ENCODE data around the gene C10orf90. TPM values are rescaled to one million over a fixed set of nuclear protein-coding genes. Genes with fewer than 3 reads are reported as not detected.

The C10orf90 gene, protein sequence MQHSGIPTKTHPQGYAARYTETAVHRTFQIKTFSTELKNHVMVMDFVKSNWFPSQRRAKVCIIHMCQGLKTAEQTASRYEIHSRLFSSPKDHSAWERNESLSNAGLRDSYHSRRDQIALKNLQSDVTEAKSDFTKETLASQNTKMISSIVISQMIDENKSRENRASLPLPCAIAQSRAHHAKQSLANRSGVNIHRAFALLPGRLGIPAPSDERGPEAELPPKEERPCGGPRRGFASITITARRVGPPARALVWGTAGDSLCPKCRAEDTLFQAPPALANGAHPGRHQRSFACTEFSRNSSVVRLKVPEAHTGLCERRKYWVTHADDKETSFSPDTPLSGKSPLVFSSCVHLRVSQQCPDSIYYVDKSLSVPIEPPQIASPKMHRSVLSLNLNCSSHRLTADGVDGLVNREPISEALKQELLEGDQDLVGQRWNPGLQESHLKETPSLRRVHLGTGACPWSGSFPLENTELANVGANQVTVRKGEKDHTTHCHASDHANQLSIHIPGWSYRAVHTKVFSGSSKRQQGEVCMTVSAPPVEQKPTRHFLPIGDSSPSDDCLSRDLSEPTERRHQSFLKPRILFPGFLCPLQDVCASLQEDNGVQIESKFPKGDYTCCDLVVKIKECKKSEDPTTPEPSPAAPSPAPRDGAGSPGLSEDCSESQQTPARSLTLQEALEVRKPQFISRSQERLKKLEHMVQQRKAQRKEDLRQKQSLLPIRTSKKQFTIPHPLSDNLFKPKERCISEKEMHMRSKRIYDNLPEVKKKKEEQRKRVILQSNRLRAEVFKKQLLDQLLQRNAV
- total RNA-seq = 0.21 and 0.72 TPM in 2 replicates
- polyA plus RNA-seq (2012) = 0.35 TPM

DNA sequence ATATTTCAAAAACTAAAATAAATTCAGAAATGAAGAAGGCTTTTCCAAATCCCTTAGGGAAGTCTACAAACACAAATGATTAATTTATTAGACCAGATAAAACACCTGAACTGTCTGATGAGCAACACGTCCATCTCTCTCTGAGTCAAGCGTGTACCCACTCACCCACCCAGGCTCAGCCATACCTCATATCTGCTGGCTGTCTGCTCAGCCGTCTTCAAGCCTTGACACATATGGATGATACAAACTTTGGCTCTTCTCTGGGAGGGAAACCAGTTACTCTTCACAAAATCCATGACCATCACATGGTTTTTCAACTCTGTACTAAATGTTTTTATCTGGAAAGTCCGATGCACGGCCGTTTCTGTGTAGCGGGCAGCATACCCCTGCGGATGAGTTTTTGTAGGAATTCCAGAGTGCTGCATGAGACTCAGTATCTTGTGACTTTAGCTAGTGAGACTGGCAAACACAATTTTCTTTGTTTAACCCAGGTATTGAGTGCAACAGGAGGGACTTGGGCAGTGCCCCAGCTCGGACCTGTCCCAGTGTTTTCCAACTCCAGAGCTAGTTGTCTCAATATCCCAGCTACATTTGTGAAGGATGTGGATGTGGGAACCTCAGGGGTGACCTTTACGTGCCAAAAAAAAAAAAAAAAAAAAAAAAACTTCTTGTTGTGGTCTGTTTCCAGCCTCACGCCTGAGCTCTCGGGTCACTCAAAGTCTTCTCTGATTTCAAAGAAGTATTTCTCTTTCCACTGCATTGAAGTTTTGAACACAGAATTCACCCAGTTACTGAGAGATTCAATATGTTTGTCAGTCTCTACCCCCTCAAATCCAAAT lies at the start of gene C10orf90:
Gene C10orf90 (minus strand): TSS at position 638 of the 839 bp plus-strand sequence. CDS start 213 bp downstream, at position 425.
- DNase-seq (ENCODE audit: low read depth) = no peak

DNA sequence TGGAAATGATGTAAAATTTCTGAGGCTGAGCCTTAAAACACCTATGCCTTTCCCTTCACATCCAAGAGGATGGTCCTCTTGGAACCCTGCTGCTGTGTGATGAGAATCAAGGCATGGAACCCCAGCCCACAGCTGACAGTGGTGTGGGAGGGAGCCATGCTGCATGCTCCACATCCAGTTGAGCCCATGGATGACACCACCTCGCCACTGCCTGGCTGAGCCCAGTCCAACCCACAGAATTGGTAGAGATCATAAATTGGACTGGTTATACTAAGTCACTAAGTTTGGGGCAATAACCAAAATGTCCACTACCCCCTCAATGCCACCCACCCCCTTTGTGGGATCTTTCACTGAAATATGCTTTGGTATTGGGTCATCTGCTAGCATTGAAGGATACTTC lies 45.9 kb upstream of the C10orf90 start:
- no peak for DNase-seq (ENCODE audit: low read depth)

DNA sequence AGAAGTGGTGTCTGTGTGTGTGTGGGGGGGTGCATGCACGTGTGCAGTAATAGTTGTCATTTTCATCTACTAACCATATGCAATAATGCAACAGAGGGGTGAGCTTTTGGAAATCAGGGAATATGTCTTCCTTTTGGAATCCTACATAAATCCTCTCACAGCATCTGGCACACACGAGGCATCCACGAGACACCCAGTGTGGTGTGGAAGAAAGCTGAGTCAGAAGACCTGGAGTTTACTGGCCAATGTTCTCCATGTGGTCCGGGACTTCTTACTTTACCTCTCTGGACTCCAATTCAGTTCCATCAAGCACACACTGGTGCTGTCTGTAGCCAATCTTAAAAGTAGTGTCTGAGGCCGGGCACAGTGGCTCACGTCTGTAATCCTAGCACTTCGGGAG lies 43.1 kb upstream of the C10orf90 start:
- no peak for DNase-seq (ENCODE audit: low read depth)

DNA sequence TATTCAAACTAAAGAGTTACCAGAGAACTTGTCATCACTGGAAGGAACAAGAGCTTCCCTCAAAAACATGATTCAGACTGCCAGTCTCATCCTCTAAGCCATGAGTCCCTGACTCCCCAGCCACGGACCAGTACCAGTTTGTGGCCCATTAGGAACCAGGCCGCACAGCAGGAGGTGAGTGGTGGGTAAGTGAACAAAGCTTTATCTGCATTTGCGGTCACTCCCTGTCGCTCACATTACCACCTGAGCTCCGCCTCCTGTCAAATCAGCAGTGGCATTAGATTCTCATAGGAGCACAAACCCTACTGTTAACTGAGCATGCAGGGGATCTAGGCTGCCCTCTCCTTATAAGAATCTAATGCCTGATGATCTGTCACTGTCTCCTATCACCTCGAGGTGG lies 42.2 kb upstream of the C10orf90 start:
- no peak for DNase-seq (ENCODE audit: low read depth)

DNA sequence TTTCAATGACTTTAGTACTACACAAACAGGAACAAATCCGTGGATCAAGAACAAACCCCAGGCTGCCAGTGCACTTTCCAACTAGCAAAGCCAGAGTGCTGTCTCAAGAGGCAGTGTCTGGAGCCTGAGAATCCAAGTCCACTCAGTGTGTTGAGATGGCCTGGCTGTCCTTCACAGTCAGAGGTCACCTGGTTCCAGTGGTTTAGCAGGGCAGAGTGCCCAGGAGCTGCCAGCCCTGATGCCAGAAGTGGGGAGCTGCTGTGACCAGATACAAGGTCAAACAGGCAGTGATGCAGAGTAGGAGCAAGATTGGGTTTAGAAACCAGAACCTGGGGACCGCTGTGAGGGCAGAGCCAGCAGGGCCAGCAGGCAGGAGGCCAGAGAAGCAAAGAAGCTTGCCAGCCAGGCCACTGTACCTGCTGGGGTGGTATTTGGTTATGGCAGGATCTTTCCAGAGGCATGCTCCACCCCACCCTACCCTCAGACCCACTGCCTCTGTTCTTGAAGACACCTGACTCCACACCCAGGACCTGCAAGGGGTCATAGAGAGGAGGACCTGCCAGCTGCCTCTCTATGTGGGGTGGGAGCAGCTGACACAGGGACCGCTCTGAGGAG lies 35.6 kb upstream of the C10orf90 start:
- peak; percentile 59 for DNase-seq (ENCODE audit: low read depth)

DNA sequence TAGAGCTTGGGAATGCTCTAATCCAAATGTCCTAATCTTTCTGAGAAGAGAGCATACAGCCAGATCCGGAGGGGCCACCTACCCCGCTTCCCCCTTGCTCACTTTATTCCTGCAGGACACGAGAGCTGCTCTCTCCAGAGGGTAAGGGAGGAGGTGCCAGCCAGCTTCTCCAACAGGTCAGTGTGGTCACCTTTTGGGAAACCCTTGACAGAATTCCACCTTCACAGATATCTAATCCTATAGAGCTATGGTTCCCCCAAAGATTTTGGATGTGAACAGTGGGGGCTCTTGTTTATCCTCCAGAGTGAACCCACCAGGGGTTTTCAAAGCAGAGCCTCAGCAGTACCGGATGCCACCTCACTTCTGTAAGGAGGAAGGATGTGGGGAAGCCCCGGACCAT lies 34.6 kb upstream of the C10orf90 start:
- DNase-seq (ENCODE audit: low read depth) = no peak

DNA sequence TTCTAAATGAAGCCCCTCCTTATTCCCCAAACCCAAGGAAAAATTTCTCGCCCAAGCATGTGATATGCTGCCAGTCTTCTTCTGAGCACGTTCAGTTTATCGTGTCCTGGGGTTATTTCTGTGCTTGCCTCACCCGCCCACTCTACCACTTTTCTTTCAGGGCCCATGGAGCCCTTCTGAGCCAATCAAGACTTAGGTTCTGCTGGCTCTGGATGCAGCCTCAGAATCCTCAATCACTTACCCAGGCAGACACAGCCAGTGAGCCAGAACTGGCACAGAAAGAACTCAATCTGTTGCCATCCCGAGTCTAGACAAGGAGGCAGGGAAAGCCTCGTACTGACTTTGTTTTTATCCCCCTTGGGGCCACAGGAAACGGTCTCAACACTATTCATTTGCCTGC lies 34.2 kb upstream of the C10orf90 start:
- DNase-seq (ENCODE audit: low read depth) = no peak

DNA sequence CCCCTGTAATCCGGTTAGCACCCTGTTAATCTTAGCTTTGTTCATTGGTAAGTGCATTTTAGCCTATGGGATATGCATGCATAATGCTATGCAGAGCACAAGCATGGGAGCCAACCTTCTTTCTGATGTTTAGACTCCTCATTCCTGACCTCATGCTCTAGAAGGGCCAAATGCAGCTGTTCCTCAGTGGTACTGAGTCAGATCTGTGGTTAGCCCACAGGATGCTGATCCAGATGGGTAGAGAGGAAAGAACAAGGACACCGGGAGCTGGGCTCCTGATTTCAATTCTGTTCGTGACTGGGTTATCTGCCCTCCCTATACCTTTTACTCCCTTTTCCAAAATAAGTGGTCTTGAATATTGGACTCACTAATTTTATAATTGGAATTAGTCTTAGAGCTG lies 31.7 kb upstream of the C10orf90 start:
- DNase-seq (ENCODE audit: low read depth) = peak; percentile 92

DNA sequence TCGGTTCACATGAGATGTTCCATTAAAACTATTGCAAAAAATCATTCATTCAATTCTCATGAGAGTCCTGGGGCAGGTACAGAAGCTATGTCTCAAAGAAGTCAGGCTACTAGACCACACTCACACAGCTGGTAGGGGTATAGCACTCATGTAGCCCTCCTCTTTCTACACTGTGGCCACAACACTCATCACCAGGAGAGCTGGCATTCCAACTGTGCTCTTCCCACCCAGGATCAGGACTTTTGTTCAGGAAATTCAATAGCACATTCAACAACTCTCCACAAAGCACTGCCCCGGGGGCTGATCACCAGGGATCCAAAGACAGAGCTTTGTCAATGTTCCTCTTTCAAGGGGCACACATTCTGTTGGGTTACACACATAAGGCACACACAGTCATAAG lies 31.0 kb upstream of the C10orf90 start:
- DNase-seq (ENCODE audit: low read depth) = peak; percentile 57

DNA sequence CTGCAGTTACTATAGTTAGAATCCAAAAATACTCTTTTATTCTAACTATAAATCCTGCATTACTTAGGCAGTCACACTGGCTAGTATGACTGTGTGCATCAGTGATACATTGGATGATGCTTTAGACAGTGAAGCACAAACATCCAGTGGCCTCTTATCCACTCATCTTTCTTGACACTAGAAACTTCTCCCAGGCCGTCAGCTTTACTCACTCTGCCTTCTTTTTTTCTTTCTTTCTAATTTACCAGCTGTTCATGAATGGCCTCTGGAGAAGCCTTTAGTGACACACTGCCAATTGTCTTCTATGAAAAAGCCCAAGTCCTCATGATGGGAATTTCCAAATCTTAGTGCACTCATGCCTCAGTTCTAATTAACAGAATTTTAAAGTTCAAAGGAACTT lies 26.2 kb upstream of the C10orf90 start:
- peak; percentile 35 for DNase-seq (ENCODE audit: low read depth)

DNA sequence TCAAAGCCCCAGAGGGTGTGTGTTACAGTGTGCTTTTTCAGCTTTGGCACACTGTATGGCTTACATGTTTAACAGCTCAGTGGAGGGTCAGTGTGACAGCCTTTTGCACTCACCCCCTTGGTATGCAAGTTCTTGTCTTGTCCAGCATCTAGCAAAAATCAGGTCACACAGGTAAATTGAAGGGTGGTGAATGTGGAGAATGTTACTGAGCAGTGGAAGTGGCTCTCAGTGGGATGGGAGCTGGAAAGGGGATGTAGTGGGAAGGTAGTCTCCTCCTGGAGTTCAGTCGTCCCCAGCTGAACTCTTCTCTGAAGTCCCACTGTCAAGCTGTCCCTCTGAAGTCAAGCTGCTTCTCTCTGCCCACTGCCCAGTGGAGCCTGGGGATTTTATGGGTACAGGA lies 21.0 kb upstream of the C10orf90 start:
- no peak for DNase-seq (ENCODE audit: low read depth)

DNA sequence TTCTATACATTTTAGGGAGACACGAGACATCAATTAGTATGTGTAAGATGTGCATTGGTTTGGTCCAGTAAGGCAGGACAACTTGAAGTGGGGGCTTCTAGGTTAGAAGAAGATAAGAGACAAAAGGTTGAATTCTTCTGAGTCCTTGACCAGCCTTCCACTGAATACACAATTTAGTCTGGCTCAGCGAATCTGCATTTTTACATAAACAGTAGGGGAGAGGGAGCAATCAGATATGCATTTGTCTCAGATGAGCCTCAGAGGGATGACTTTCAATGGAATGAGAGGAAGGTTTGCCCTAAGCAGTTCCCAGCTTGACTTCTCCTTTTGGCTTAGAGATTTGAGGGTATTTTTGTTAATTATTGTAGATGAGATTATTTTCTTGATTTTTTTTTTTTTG lies 20.0 kb upstream of the C10orf90 start:
- DNase-seq (ENCODE audit: low read depth) = no peak

DNA sequence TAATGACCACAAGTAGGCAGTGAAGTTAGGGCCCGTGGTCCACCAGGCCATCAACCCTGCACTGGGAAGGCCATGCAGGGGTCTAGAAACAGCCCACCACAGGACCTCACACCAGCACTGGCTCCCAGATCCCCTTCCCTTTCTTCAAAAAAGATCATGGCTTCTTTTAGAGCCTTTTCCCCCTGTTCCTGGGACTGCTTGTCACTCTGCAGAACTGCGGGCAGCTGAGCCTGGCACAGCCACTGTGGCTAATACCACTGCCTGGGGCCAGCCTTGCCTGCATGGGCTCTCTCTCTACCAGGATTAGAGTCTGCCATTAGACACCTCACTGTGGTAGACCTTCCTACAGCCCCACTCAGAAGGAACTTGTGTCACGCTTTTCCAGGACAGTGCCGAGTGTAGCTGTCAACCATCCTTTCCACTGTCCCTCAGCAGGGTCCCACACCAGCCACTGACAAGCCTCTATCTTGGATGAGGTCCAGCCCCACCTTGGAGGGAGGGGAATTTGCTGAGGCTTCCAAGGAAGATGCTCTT lies 19.0 kb upstream of the C10orf90 start:
- DNase-seq (ENCODE audit: low read depth) = no peak

DNA sequence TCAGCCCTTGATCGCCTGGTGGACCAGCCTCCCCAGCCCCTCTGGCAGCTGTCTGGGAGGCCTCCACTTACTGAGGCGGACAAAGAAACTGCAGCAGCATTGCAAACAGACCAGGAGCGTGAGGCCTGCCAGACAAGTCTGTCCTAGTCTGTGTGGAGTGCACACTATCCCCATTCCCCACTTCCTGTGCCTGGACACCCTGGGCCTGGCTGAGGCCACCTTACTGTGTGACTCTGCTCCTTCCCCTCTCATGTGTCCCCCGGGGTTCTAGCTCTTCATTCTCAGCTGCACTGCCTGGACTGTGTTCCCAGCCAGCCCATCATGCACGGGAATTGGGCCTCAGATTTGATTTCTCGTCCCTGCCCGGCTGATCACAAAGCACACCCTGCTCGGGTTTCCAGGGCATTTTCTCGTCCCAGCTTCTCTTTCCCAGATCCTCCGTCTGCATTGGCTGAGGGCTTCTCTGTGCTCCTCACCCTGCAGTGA lies 16.7 kb upstream of the C10orf90 start:
- no peak for DNase-seq (ENCODE audit: low read depth)

DNA sequence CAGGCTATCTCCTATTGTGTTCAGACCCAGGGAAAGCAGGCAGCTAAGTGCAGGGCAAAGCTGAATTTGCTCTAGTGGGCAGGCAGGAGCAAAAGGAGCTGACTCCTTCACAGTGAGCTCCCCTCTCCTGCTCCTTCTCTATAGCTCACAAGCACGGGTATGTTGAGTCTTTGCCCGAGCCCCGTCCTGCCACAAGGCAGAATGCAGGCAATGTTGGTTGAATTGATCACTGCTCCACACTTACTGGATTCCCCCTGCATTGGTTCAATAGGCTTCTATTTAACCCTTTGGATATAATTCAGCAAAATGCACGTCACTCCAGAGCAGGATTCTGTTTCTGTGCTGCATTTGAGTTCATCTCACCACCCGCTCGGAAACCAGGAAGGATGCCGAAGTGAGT lies 16.2 kb upstream of the C10orf90 start:
- DNase-seq (ENCODE audit: low read depth) = no peak

DNA sequence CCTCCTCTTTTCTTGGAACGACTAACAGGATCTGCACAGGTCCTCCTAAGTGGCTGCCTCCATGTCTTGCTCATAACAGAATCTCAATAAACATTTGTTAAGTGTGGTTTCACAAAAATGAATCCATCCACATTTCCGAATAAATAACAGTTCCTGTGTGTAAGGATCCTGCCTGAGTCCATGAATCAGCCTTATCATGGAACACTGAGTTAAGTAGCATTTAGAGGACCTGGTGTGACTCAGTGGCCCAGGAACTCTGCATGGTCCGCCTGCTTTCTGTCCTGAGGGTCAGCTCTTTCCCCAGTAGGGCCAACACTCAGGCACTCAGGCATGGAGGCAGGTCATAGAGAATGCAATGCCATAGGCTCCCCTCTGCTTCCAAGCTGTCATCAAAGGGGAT lies 15.8 kb upstream of the C10orf90 start:
- no peak for DNase-seq (ENCODE audit: low read depth)

DNA sequence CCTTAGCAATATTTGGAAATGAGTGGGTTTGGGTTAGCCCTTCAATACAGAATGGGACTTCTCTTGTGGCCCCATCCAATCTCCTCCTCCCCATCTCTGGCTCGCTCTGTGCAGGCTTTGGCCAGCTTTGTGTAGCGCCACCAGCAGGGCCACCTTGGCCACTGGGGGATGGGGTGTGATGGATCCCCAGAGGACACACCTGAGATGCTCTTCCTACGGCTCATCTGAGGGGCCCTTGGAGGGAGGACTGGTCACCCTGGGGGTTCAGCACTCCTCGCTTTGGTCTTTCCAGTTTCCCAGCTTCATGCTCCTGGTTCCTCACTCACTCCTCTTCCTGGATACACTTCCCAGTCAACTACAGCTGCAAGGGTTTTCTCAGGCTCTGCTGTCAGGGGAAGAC lies 15.3 kb upstream of the C10orf90 start:
- no peak for DNase-seq (ENCODE audit: low read depth)

DNA sequence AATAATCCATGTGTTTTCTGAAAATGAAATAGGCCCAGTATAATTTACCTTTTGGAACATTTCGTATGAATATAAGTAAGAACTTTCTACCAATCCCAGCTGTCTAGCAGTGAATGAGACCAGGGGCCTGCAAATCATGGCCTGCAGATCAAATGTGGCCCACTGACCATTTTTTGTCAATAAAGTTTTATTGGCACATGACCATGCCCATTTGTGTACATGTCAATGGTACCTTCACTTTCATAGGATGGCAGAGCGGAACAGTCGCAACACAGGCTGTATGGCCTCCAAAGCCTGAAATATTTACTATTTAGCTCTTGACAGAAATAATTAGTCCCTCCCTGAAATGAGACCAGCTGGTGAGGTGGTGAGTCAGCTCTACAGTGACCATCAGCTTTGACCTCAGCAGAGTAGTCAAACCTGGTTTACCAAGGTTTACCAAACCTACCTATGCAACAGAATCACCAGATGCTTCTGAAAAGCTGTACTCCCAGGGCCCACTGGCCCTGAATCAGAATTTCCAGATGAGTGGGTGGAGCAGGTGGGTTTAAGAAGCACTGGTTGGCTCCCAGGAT lies 13.8 kb upstream of the C10orf90 start:
- DNase-seq (ENCODE audit: low read depth) = peak; percentile 44

DNA sequence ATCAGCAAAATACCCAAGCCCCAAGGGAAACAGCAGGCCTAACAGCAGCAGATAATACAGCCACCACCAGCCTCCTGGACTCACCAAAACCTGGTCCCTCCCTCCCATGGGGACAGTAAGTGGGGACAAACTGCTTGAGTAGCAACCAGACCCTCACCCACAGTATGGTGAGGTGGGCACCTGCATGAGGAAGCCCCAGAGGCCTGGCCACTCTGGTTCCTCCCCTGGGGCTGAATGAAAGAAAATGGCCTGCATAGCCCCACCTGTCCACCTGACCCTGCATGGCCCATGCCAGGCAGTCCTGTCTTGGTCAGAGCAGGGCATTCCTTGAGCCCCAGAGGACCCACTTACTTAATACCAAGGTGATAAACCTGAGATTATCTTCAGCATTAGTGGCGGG lies 13.0 kb upstream of the C10orf90 start:
- DNase-seq (ENCODE audit: low read depth) = no peak

DNA sequence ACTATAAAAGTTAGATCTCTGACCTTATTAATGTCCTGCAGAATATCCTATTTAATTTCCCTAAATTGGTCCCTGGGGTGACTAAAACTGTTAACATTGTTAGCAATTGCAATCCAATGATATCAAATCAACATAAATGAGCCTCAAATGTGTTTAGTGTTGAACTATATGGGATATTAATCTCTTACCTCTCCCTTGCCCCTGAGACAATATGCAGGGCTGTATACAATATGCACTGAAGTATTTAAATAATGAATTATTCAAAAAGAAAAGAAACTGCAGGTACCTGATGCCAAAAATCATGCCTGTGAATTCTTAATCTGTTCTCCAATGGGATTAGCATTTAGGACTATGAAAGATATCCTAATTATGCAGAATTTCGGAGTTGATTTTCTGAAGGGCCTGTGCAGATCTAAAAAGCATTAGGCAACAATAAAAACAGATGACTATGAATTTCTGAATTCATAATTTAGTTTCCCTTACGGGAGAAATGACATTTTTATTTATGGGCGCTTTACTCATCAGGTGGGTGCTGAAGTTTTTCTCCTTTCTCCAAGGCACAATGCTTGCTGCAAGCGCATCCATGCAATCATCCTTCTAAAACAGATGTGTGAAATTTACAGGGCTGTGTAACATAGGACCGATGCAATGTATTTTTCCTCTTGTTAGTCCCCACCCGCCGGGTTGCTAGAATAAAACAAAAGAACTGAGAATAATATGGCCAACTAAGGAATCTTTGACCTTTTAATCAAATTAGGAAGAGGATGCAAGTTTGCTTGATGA lies 5.4 kb upstream of the C10orf90 start:
- DNase-seq (ENCODE audit: low read depth) = no peak

Data from myocyte (in vitro differentiated cells).